Endodermal cell (in vitro differentiated cells): ENCODE data around the gene SULT4A1. TPM values are rescaled to one million over a fixed set of nuclear protein-coding genes. Genes with fewer than 3 reads are reported as not detected.
A peak's percentile ranks its signal among the peaks of the same experiment; 100 is the strongest.

Experiments
- DNase-seq: peaks from one replicate; pipeline ENCODE4 v3.0.0-alpha.2; 2017
- H3K27ac ChIP-seq: 2 replicates; pipeline ENCODE4 v1.5.1; 2013; ENCODE audit warnings: mild to moderate bottlenecking, low read depth, low read length, moderate library complexity
- H3K27me3 ChIP-seq: 2 replicates; pipeline ENCODE4 v1.6.1; 2013; ENCODE audit warnings: mild to moderate bottlenecking, low read length, moderate library complexity; ENCODE audit not compliant: insufficient read depth, control insufficient read depth, poor library complexity, severe bottlenecking
- H3K36me3 ChIP-seq: 2 replicates; pipeline ENCODE4 v1.7.0; 2013; ENCODE audit warnings: mild to moderate bottlenecking, low read length, moderate library complexity; ENCODE audit not compliant: control insufficient read depth, insufficient read depth
- H3K4me1 ChIP-seq: one replicate; pipeline ENCODE4 v1.7.0; 2013; ENCODE audit warnings: low read length; ENCODE audit not compliant: control insufficient read depth, insufficient read depth
- H3K4me3 ChIP-seq: 2 replicates; pipeline ENCODE4 v1.5.1; 2013; ENCODE audit warnings: mild to moderate bottlenecking, low read length, moderate library complexity
- H3K9ac ChIP-seq: 2 replicates; pipeline ENCODE4 v1.6.1; 2013; ENCODE audit warnings: mild to moderate bottlenecking, low read length, moderate library complexity; ENCODE audit not compliant: poor library complexity, severe bottlenecking; ENCODE audit errors: extremely low read depth
- H3K9me3 ChIP-seq: 2 replicates; pipeline ENCODE4 v1.6.1; 2013; ENCODE audit warnings: mild to moderate bottlenecking, low read length, moderate library complexity; ENCODE audit not compliant: control insufficient read depth
- H3K27ac Mint-ChIP-seq: 2 replicates; pipeline ENCODE4 v1.8.0; 2020; ENCODE audit warnings: mixed read lengths
- H3K27me3 Mint-ChIP-seq: 2 replicates; pipeline ENCODE4 v1.8.0; 2021; ENCODE audit warnings: mild to moderate bottlenecking, mixed read lengths; ENCODE audit not compliant: insufficient read depth
- H3K36me3 Mint-ChIP-seq: 2 replicates; pipeline ENCODE4 v1.8.0; 2020; ENCODE audit warnings: low read depth, mixed read lengths
- H3K4me1 Mint-ChIP-seq: 2 replicates; pipeline ENCODE4 v1.8.0; 2020; ENCODE audit warnings: mixed read lengths
- H3K4me3 Mint-ChIP-seq: 2 replicates; pipeline ENCODE4 v1.8.0; 2020; ENCODE audit warnings: mild to moderate bottlenecking, moderate library complexity, mixed read lengths
- H3K9me3 Mint-ChIP-seq: 2 replicates; pipeline ENCODE4 v1.8.0; 2020; ENCODE audit warnings: mild to moderate bottlenecking, mixed read lengths
- WGBS, 2 experiments: methylation state at CpG; one replicate each; pipeline versions ENCODE4 v1.1.5 to v1.1.7; 2013; ENCODE audit warnings: missing lambda C conversion rate in 2 of 2, mixed read lengths in 1 of 2; ENCODE audit not compliant: insufficient coverage in 1 of 2, insufficient read length in 1 of 2; 5-methylcytosine and 5-hydroxymethylcytosine counted together
- total RNA-seq, 2 donors: library from RNA; stranded (reverse); fragmentation: NEBNext Ultra II Directional in 1 of 2; extraction: Animal tissue kit (Norgen Biotek cat#: 25700) in 1 of 2; gene quantifications; 2 replicates in 1 of 2; 3 replicates in 1 of 2; pipeline ENCODE4 v1.2.1, GENCODE V29; 2021
- TF ChIP-seq, protein P1 (sequence below): fragments of 200-600 bp; sonication (generic); conservative IDR thresholded peaks from 2 replicates; pipeline ENCODE4 v1.5.0; 2021; ENCODE audit warnings: antibody characterized with exemption, mild to moderate bottlenecking

Gene SULT4A1
- total RNA-seq, 2 donors from 2014 or later = 11.4 to 12.7 TPM

GRCh38 chr22:43833286-43834240 is 28.8 kb downstream of the SULT4A1 start:
- Histone ChIP-seq H3K9ac (no peak overlapping the region), H3K4me1 (no peaks in the 10 kb centered on the region), H3K27me3 (no peaks in the 10 kb centered on the region), H3K9me3 (no peaks in the 10 kb centered on the region), H3K27ac (no peak overlapping the region), H3K36me3 (peaks cover under 1% of the 10 kb centered on the region), H3K4me3 (no peak overlapping the region)
- Mint-ChIP-seq H3K9me3 (no peaks in the 10 kb centered on the region), H3K4me3 (no peak overlapping the region), H3K27ac (peak overlapping the region; percentile 55), H3K4me1 (no peaks in the 10 kb centered on the region), H3K36me3 (peaks cover 23% of the 10 kb centered on the region), H3K27me3 (no peaks in the 10 kb centered on the region)
- TF ChIP-seq, protein P1, sequence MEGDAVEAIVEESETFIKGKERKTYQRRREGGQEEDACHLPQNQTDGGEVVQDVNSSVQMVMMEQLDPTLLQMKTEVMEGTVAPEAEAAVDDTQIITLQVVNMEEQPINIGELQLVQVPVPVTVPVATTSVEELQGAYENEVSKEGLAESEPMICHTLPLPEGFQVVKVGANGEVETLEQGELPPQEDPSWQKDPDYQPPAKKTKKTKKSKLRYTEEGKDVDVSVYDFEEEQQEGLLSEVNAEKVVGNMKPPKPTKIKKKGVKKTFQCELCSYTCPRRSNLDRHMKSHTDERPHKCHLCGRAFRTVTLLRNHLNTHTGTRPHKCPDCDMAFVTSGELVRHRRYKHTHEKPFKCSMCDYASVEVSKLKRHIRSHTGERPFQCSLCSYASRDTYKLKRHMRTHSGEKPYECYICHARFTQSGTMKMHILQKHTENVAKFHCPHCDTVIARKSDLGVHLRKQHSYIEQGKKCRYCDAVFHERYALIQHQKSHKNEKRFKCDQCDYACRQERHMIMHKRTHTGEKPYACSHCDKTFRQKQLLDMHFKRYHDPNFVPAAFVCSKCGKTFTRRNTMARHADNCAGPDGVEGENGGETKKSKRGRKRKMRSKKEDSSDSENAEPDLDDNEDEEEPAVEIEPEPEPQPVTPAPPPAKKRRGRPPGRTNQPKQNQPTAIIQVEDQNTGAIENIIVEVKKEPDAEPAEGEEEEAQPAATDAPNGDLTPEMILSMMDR = no peak
- no peak for DNase-seq
- 90 to 95% methylated on average over 20 to 36 of the region's 36 CpGs for WGBS, 2 experiments

DNA sequence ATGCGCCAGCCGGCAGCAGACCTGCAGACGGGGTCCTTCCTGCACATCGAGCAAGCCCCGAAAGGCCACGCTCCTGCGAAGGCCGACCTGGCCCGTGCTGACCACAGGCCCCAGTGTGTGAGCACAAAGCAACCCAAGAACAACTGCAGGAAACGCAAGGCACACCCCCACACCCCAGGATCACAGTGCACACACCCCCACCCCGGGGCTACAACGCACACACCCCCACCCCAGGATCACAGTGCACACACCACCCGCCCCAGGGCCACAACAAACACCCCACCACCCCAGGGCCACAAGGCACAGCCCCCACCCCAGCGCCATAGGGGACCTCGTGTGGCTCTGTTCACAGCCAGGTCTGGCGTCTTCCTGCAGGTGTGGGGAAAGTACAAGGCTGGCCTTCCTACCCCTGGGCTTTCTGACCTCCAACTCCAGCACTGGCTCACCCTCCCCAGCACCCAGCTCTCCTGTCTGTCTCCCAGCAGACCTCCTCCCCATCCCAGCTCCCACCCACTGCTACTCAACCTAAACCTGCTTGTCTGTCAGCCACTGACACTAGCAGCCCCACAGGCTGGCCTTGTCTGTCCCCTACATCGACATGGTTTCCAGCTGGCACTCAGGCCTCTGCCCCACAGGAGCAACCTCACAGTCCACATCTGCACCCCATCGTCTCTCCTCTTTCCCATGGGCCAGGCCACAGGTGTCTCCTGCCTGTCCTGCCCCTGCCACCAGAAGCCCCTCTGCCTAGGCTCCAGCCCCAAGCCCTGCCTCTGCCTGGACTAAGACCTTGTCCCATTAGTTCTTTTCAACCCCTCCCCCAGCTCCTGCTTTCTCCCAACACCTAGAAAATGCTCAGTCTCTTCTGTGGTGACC is 29.7 kb downstream of the SULT4A1 start:
- H3K4me1 Mint-ChIP-seq = no peaks in the 10 kb centered on the region
- Histone ChIP-seq H3K4me3 (no peak overlapping the region), H3K4me1 (no peaks in the 10 kb centered on the region), H3K36me3 (peaks cover 3% of the 10 kb centered on the region), H3K27me3 (no peaks in the 10 kb centered on the region), H3K27ac (no peak overlapping the region), H3K9me3 (no peaks in the 10 kb centered on the region), H3K9ac (no peak overlapping the region)
- WGBS, 2 experiments = 93% methylated on average over 4 to 18 of the region's 18 CpGs
- peak overlapping the region; percentile 55 for H3K27ac Mint-ChIP-seq
- H3K27me3 Mint-ChIP-seq = no peaks in the 10 kb centered on the region
- TF ChIP-seq, protein P1 = no peak
- no peak for DNase-seq
- H3K36me3 Mint-ChIP-seq = peaks cover 23% of the 10 kb centered on the region
- no peak overlapping the region for H3K4me3 Mint-ChIP-seq
- H3K9me3 Mint-ChIP-seq = no peaks in the 10 kb centered on the region

DNA sequence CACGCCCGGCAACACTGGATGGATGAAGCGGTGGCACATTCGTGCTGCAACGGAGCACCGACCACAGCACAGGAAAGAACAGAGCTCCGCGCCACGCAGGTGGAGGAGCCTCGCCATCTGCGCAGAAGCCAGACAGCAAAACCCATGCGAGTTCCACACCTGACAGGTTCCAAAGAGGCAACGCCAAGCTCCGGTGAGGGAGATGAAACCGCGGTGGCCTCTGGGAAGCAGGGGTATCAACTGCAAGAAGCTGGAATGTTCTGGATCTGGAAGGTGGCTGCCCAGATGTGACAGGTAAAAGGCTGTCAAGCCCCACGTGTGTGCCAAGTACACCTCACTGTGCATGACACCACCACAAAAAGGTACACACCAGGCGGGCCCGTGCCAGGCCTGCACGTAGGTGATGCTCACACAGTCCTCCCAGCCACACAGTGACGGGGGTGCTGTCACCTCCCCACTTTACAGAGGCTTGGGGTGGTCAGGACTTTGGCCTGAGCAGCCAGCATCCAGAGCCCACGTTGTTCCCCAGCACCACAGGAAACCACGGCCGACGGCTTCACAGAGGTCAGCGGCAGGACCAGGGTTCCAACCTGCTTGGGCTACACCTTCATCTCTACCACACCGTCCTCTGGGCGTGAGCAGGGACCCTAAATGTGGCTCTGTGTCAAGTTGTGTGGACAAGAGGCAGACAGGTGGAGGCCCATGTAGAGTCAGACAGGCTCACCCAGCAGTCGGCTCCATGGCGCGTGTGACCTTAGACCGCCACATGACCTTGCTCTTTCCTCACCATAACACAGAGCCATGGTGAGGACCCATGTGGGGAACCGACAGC is 30.5 kb downstream of the SULT4A1 start:
- Histone ChIP-seq H3K4me3 (no peak overlapping the region), H3K27me3 (no peaks in the 10 kb centered on the region), H3K36me3 (peaks cover 11% of the 10 kb centered on the region), H3K9me3 (no peaks in the 10 kb centered on the region), H3K27ac (no peak overlapping the region), H3K9ac (no peak overlapping the region), H3K4me1 (no peaks in the 10 kb centered on the region)
- Mint-ChIP-seq H3K4me3 (no peak overlapping the region), H3K4me1 (no peaks in the 10 kb centered on the region), H3K9me3 (no peaks in the 10 kb centered on the region), H3K36me3 (peaks cover 19% of the 10 kb centered on the region), H3K27ac (no peak overlapping the region), H3K27me3 (no peaks in the 10 kb centered on the region)
- TF ChIP-seq, protein P1 = no peak
- WGBS, 2 experiments = 95 to 98% methylated on average over 26 to 33 of the region's 33 CpGs
- no peak for DNase-seq
